GM12878 (cell line): Measurements from ENCODE around the gene INAFM1. TPM values are rescaled to one million over a fixed set of nuclear protein-coding genes. Genes with fewer than 3 reads are reported as not detected.

ENCODE experiments used
- BACH1 ChIP-seq: fragments of 450-650 bp; IDR thresholded peaks from 2 replicates; pipeline ENCODE4 v1.6.1; 2017; ENCODE audit warnings: mild to moderate bottlenecking, borderline replicate concordance
- CBFB ChIP-seq: IDR thresholded peaks from 2 replicates; pipeline ENCODE4 v1.6.1; 2016; ENCODE audit warnings: antibody characterized with exemption, low read depth
- CEBPB ChIP-seq, 2 experiments: fragments of 150-350 bp in 1 of 2; IDR thresholded peaks; 2 replicates each; pipeline ENCODE4 v1.6.1; 2012 to 2014; ENCODE audit warnings: low read depth in 2 of 2, low read length in 2 of 2, borderline replicate concordance in 1 of 2, inconsistent platforms in 1 of 2
- CHD4 ChIP-seq: fragments of 200-600 bp; sonication (generic); IDR thresholded peaks from 2 replicates; pipeline ENCODE4 v1.6.1; 2016; ENCODE audit warnings: mild to moderate bottlenecking
- CREM ChIP-seq: IDR thresholded peaks from 2 replicates; pipeline ENCODE4 v1.6.1; 2014; ENCODE audit warnings: antibody characterized with exemption, low read depth
- DPF2 ChIP-seq: fragments of 450-650 bp; IDR thresholded peaks from 2 replicates; pipeline ENCODE4 v1.6.1; 2017; ENCODE audit warnings: mild to moderate bottlenecking
- FOXK2 ChIP-seq: fragments of 450-650 bp; IDR thresholded peaks from 2 replicates; pipeline ENCODE4 v1.6.1; 2017; ENCODE audit warnings: mild to moderate bottlenecking, moderate library complexity
- GATAD2B ChIP-seq: fragments of 450-650 bp; conservative IDR thresholded peaks from 2 replicates; pipeline ENCODE4 v1.6.1; 2017; ENCODE audit warnings: low read depth, mild to moderate bottlenecking, moderate library complexity
- HCFC1 ChIP-seq: fragments of 150-350 bp; IDR thresholded peaks from 2 replicates; pipeline ENCODE4 v1.6.1; 2014; ENCODE audit warnings: low read length
- IKZF1 ChIP-seq: fragments of 450-650 bp; conservative IDR thresholded peaks from 2 replicates; pipeline ENCODE4 v1.6.1; 2017; ENCODE audit warnings: antibody characterized with exemption, mild to moderate bottlenecking
- IRF4 ChIP-seq: IDR thresholded peaks from 2 replicates; pipeline ENCODE4 v1.6.1; 2011; ENCODE audit warnings: low read depth, low read length
- KDM1A ChIP-seq: fragments of 200-600 bp; sonication (generic); IDR thresholded peaks from 2 replicates; pipeline ENCODE4 v1.6.1; 2016; ENCODE audit warnings: borderline replicate concordance
- MTA2 ChIP-seq: fragments of 450-650 bp; IDR thresholded peaks from 2 replicates; pipeline ENCODE4 v1.6.1; 2016; ENCODE audit warnings: low read depth, mild to moderate bottlenecking, moderate library complexity
- NKRF ChIP-seq: fragments of 450-650 bp; conservative IDR thresholded peaks from 2 replicates; pipeline ENCODE4 v1.6.1; 2017; ENCODE audit warnings: mild to moderate bottlenecking, moderate library complexity
- PKNOX1 ChIP-seq: fragments of 450-650 bp; IDR thresholded peaks from 2 replicates; pipeline ENCODE4 v1.6.1; 2016; ENCODE audit warnings: mild to moderate bottlenecking
- RELB ChIP-seq: fragments of 450-650 bp; IDR thresholded peaks from 2 replicates; pipeline ENCODE4 v1.6.1; 2017; ENCODE audit warnings: low read depth, mild to moderate bottlenecking, moderate library complexity
- RUNX3 ChIP-seq: IDR thresholded peaks from 2 replicates; pipeline ENCODE4 v1.6.1; 2012; ENCODE audit warnings: low read length, inconsistent platforms
- SMAD1 ChIP-seq: fragments of 450-650 bp; IDR thresholded peaks from 2 replicates; pipeline ENCODE4 v1.6.1; 2018; ENCODE audit warnings: mild to moderate bottlenecking, low read depth; ENCODE audit not compliant: partially characterized antibody
- SP1 ChIP-seq: IDR thresholded peaks from one replicate; pipeline ENCODE4 v1.6.1; 2011; ENCODE audit warnings: low read depth, low read length
- STAT3 ChIP-seq: IDR thresholded peaks from 2 replicates; pipeline ENCODE4 v1.6.1; 2011; ENCODE audit warnings: low read depth, low read length, improper control_type of control experiment
- SUZ12 ChIP-seq: fragments of 200-600 bp; sonication (generic); IDR thresholded peaks from one replicate; pipeline ENCODE4 v1.6.1; 2018; ENCODE audit warnings: antibody characterized with exemption, mild to moderate bottlenecking; ENCODE audit not compliant: unreplicated experiment
- polyA plus RNA-seq, 11 experiments: library from polyadenylated mRNA; depleted of rRNA in 4 of 11; unstranded in 6 of 11; stranded (reverse) in 5 of 11; fragments of >200 nt; fragmentation: Nextera tagmentation in 4 of 11; fragmentation: Illumina TruSeq in 1 of 11; extraction: Ambion mirVana in 4 of 11; extraction: Trizol in 1 of 11; gene quantifications; 1 replicate in 1 of 11; 2 replicates in 10 of 11; pipeline versions ENCODE4 v1.2.1 to v1.2.3, GENCODE V29; 2011 to 2016; ENCODE audit warnings: inconsistent platforms in 2 of 11, missing spikeins in 2 of 11, low read depth in 1 of 11
- total RNA-seq, 4 experiments: library from RNA; depleted of rRNA in 3 of 4; stranded (reverse); fragments of >200 nt in 3 of 4; fragmentation: Illumina TruSeq in 1 of 4; extraction: Trizol in 1 of 4; gene quantifications; 2 replicates each; pipeline versions ENCODE4 v1.2.1 to v1.2.3, GENCODE V29; 2013 to 2021
- TF ChIP-seq, protein P1 (sequence below): IDR thresholded peaks from 2 replicates; pipeline ENCODE4 v1.6.1; 2011; ENCODE audit warnings: low read depth, mild to moderate bottlenecking, low read length, moderate library complexity, borderline replicate concordance; ENCODE audit errors: extremely low read depth
- TF ChIP-seq, protein P2 (sequence below): fragments of 450-650 bp; formaldehyde crosslinking; IDR thresholded peaks from 2 replicates; pipeline ENCODE4 v1.5.0; 2022; ENCODE audit warnings: mild to moderate bottlenecking, missing genetic modification characterization

Gene INAFM1
- total and polyA plus RNA-seq, 10 of the 15 experiments (the other 5 are each of a cell fraction or from before 2014, with no cell fraction given), result 0.57 to 6.8 (median 1.1) TPM; not detected in 1

DNA sequence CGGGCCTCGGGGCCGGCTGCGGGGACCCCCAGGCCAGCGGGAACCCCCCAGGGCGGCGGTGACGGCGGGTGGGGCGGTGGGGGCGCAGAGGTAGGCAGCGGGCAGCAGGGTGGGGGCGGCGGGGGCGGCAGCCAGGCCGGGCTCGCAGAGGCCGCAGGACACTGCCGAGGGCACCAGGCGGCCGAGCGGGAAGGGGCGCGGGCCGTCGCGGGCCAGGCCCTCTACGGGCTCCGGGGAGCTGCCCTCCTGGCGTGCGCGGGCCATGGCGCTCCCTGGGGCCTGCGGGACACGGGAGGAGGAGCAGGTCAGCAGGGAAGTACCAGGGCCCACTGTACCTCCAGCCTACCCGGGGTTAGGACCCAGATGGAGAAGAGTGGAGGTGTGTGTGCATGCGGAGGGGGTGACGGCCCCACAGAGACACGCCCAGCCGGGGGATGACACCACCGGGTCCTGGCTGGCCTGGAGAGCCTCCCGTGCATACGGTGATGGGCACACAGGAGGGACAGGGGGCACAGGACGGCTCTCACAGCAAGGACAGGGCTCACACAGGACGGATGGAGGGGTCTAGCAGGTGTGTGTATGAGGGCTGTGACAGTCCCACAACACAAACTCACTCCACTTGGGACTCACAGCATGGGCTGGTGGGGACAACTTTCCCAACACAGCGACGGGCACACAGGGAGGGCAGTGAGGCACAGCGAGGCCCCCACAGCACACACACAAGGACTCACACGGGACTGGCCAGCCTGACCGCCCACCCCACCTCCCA is 46.3 kb upstream of the INAFM1 start (continued):
- TF ChIP-seq FOXK2 (no peak), KDM1A (no peak), RELB (no peak), CHD4 (no peak), RUNX3 (no peak), DPF2 (peak; percentile 9; the same call in 1 of the 2 replicates), IRF4 (no peak), CBFB (no peak), BACH1 (peak; percentile 70), GATAD2B (peak; percentile 48), CEBPB (IDR thresholded peaks at IDR 0.05; ENCODE audit: borderline replicate concordance in 1 of 2, low read depth in 2 of 2, low read length in 2 of 2) (no peak), IKZF1 (no peak), PKNOX1 (no peak), SUZ12 (no peak), SMAD1 (no peak), STAT3 (no peak), SP1 (peak; percentile 53), CREM (no peak), MTA2 (no peak), NKRF (no peak; the same call in 1 of the 2 replicates), HCFC1 (no peak)
- TF ChIP-seq, protein P1, sequence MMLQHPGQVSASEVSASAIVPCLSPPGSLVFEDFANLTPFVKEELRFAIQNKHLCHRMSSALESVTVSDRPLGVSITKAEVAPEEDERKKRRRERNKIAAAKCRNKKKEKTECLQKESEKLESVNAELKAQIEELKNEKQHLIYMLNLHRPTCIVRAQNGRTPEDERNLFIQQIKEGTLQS, result no peak
- TF ChIP-seq, protein P2, sequence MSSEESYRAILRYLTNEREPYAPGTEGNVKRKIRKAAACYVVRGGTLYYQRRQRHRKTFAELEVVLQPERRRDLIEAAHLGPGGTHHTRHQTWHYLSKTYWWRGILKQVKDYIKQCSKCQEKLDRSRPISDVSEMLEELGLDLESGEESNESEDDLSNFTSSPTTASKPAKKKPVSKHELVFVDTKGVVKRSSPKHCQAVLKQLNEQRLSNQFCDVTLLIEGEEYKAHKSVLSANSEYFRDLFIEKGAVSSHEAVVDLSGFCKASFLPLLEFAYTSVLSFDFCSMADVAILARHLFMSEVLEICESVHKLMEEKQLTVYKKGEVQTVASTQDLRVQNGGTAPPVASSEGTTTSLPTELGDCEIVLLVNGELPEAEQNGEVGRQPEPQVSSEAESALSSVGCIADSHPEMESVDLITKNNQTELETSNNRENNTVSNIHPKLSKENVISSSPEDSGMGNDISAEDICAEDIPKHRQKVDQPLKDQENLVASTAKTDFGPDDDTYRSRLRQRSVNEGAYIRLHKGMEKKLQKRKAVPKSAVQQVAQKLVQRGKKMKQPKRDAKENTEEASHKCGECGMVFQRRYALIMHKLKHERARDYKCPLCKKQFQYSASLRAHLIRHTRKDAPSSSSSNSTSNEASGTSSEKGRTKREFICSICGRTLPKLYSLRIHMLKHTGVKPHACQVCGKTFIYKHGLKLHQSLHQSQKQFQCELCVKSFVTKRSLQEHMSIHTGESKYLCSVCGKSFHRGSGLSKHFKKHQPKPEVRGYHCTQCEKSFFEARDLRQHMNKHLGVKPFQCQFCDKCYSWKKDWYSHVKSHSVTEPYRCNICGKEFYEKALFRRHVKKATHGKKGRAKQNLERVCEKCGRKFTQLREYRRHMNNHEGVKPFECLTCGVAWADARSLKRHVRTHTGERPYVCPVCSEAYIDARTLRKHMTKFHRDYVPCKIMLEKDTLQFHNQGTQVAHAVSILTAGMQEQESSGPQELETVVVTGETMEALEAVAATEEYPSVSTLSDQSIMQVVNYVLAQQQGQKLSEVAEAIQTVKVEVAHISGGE (CRISPR knock-in tag), result no peak
